ENCODE results near the gene TMEM121. TPM values are rescaled to one million over a fixed set of nuclear protein-coding genes. Genes with fewer than 3 reads are reported as not detected.

The TMEM121 gene
- total and polyA plus RNA-seq, 2 donors (not counting 1 experiment from before 2014, with no cell fraction given): 0.99 to 3.7 TPM

- H3K27ac Mint-ChIP-seq: peak overlapping the region; percentile 17
- Histone ChIP-seq H3K9me3 (ENCODE audit: control extremely low read depth in 1 of 3, control insufficient read depth in 2 of 3, insufficient read depth in 1 of 3, low read length in 2 of 3) (peaks cover 0 to 18% (median 0%) of the 10 kb centered on the region in 3 donors), H3K4me2 (replicated peaks; ENCODE audit: low read depth, low read length, poor library complexity, severe bottlenecking) (no peak overlapping the region), H3K36me3 (replicated peaks in 1 of 2; ENCODE audit: control extremely low read depth in 1 of 2, control insufficient read depth in 1 of 2, extremely low read depth in 1 of 2, insufficient read depth in 2 of 2, low read length in 1 of 2) (no peaks in the 10 kb centered on the region), H3K27ac (ENCODE audit: low read length in 2 of 2) (no peak overlapping the region), H3K4me1 (ENCODE audit: control insufficient read depth in 2 of 2, insufficient read depth in 2 of 2, low read length in 2 of 2) (peaks cover 45 to 53% of the 10 kb centered on the region in 2 donors), H4K20me1 (ENCODE audit: control insufficient read depth, insufficient read depth, low read length, poor library complexity, severe bottlenecking) (no peaks in the 10 kb centered on the region), H3K9ac (ENCODE audit: low read length) (no peak overlapping the region), H2AFZ (ENCODE audit: insufficient read depth, low read depth, low read length, poor library complexity, severe bottlenecking) (no peak overlapping the region), H3K27me3 (replicated peaks in 1 of 4; ENCODE audit: control extremely low read depth in 1 of 4, control insufficient read depth in 3 of 4, insufficient read depth in 4 of 4, low read length in 3 of 4) (peaks cover 0 to 25% (median 0%) of the 10 kb centered on the region in 4 experiments), H3K4me3 (ENCODE audit: control extremely low read depth in 1 of 5, extremely low read depth in 1 of 5, insufficient read depth in 1 of 5, low read depth in 2 of 5, low read length in 4 of 5) (no peak overlapping the region), H3K79me2 (ENCODE audit: control insufficient read depth, insufficient read depth, low read length) (peaks cover 3% of the 10 kb centered on the region)
- 87% methylated on average over 20 of the region's 21 CpGs for WGBS (ENCODE audit: insufficient coverage)
- DNase-seq (no peak), ATAC-seq (ENCODE audit: low read depth) (no peak)
- ChIA-PET CTCF (interaction anchor here (0.5 to 4.2 kb wide), 12 partner anchors 9 to 883 kb away, joined by 3 to 52 read pairs (median 4); partner anchors contain the start of genes CRIP1 and TEDC1), POLR2A (interaction anchor here (1.6 kb wide), 1 partner anchor 10 kb away, joined by 5 read pairs; no protein-coding TSS in a partner anchor)
- intact Hi-C loops (cut with micrococcal nuclease): loop anchor here (10.0 kb wide), 1 partner anchor 881 kb away; no protein-coding TSS in a partner anchor
- H3K4me3 Mint-ChIP-seq: no peak overlapping the region
- peaks cover 46% of the 10 kb centered on the region for H3K4me1 Mint-ChIP-seq
- no peaks in the 10 kb centered on the region for H3K27me3 Mint-ChIP-seq
- TF ChIP-seq CTCF (IDR thresholded peaks at IDR 0.05): no peak
- no peak for TF ChIP-seq EZH2 (IDR thresholded peaks at IDR 0.05; ENCODE audit: borderline replicate concordance, insufficient read depth, low read depth, low read length, poor library complexity, severe bottlenecking)
- H3K9me3 Mint-ChIP-seq (ENCODE audit: insufficient read depth): no peaks in the 10 kb centered on the region
These were observed 7.6 kb downstream of the TMEM121 start for GRCh38 chr14:105533811-105534498.

GRCh38 chr14:105534586-105534985 lies 8.2 kb downstream of the TMEM121 start:
- Histone ChIP-seq H3K9me3 (ENCODE audit: control extremely low read depth in 1 of 3, control insufficient read depth in 2 of 3, insufficient read depth in 1 of 3, low read length in 2 of 3) (peaks cover 0 to 15% (median 0%) of the 10 kb centered on the region in 3 donors), H3K36me3 (replicated peaks in 1 of 2; ENCODE audit: control extremely low read depth in 1 of 2, control insufficient read depth in 1 of 2, extremely low read depth in 1 of 2, insufficient read depth in 2 of 2, low read length in 1 of 2) (no peaks in the 10 kb centered on the region), H2AFZ (ENCODE audit: insufficient read depth, low read depth, low read length, poor library complexity, severe bottlenecking) (no peak overlapping the region), H3K27me3 (replicated peaks in 1 of 4; ENCODE audit: control extremely low read depth in 1 of 4, control insufficient read depth in 3 of 4, insufficient read depth in 4 of 4, low read length in 3 of 4) (peaks cover 0 to 20% (median 0%) of the 10 kb centered on the region in 4 experiments), H3K4me1 (ENCODE audit: control insufficient read depth in 2 of 2, insufficient read depth in 2 of 2, low read length in 2 of 2) (peaks cover 39 to 47% of the 10 kb centered on the region in 2 donors), H3K9ac (ENCODE audit: low read length) (no peak overlapping the region), H3K27ac (ENCODE audit: low read length in 2 of 2) (no peak overlapping the region), H3K4me3 (ENCODE audit: control extremely low read depth in 1 of 5, extremely low read depth in 1 of 5, insufficient read depth in 1 of 5, low read depth in 2 of 5, low read length in 4 of 5) (no peak overlapping the region), H3K79me2 (ENCODE audit: control insufficient read depth, insufficient read depth, low read length) (peaks cover 3% of the 10 kb centered on the region), H4K20me1 (ENCODE audit: control insufficient read depth, insufficient read depth, low read length, poor library complexity, severe bottlenecking) (no peaks in the 10 kb centered on the region), H3K4me2 (replicated peaks; ENCODE audit: low read depth, low read length, poor library complexity, severe bottlenecking) (no peak overlapping the region)
- ChIA-PET POLR2A (no interaction called here), CTCF (interaction anchor here (2.2 kb wide), 1 partner anchor 10 kb away, joined by 7 read pairs; no protein-coding TSS in a partner anchor)
- DNase-seq (no peak), ATAC-seq (ENCODE audit: low read depth) (no peak)
- WGBS (ENCODE audit: insufficient coverage): 91% methylated on average over 12 of the region's 13 CpGs
- no peak for TF ChIP-seq EZH2 (IDR thresholded peaks at IDR 0.05; ENCODE audit: borderline replicate concordance, insufficient read depth, low read depth, low read length, poor library complexity, severe bottlenecking)
- TF ChIP-seq CTCF (IDR thresholded peaks at IDR 0.05): no peak
- no peak overlapping the region for H3K4me3 Mint-ChIP-seq
- intact Hi-C loops (cut with micrococcal nuclease): loop anchor here (10.0 kb wide), 1 partner anchor 880 kb away; no protein-coding TSS in a partner anchor
- H3K27ac Mint-ChIP-seq: no peak overlapping the region
- no peaks in the 10 kb centered on the region for H3K9me3 Mint-ChIP-seq (ENCODE audit: insufficient read depth)
- H3K4me1 Mint-ChIP-seq: peaks cover 43% of the 10 kb centered on the region
- H3K27me3 Mint-ChIP-seq: no peaks in the 10 kb centered on the region
